ENCODE data around the gene RENBP.

Gene RENBP

GRCh38 chrX:153932220-153932915 lies 12.1 kb downstream of the RENBP start:
- Histone ChIP-seq H3K9ac (ENCODE audit: low read depth, low read length, poor library complexity) (no peak overlapping the region), H4K8ac (ENCODE audit: low read depth, low read length) (no peak overlapping the region), H2AFZ (ENCODE audit: low read length) (no peak overlapping the region), H3K27ac (replicated peaks; ENCODE audit: low read length) (no peak overlapping the region), H3K27me3 (ENCODE audit: control insufficient read depth in 3 of 3, insufficient read depth in 3 of 3, low read depth in 1 of 3, low read length in 3 of 3) (peaks cover 0 to 26% (median 0%) of the 10 kb centered on the region in 3 experiments), H3K4me2 (ENCODE audit: insufficient read depth, low read length, poor library complexity, severe bottlenecking) (no peak overlapping the region), H3K4ac (ENCODE audit: low read length) (no peak overlapping the region), H3K4me1 (ENCODE audit: control insufficient read depth in 2 of 2, insufficient read depth in 1 of 2, low read depth in 1 of 2, low read length in 2 of 2) (peaks cover 0 to 4% of the 10 kb centered on the region in 2 donors), H3K9me3 (replicated peaks in 1 of 2; ENCODE audit: control insufficient read depth in 2 of 2, insufficient read depth in 1 of 2, low read depth in 1 of 2, low read length in 2 of 2) (no peaks in the 10 kb centered on the region), H3K36me3 (replicated peaks in 1 of 2; ENCODE audit: control insufficient read depth in 2 of 2, insufficient read depth in 2 of 2, low read length in 2 of 2) (peaks cover 10 to 41% of the 10 kb centered on the region in 2 donors), H3K14ac (ENCODE audit: low read length) (no peak overlapping the region), H4K91ac (ENCODE audit: low read depth, low read length, poor library complexity) (no peak overlapping the region), H3K18ac (ENCODE audit: low read length) (no peak overlapping the region), H2BK120ac (ENCODE audit: low read depth, low read length) (no peak overlapping the region), H2BK12ac (ENCODE audit: low read length) (no peak overlapping the region), H2AK5ac (ENCODE audit: low read depth, low read length) (no peak overlapping the region), H3K79me1 (ENCODE audit: low read depth, low read length) (peaks cover 6% of the 10 kb centered on the region), H3K4me3 (ENCODE audit: low read length in 2 of 2) (no peak overlapping the region), H2BK15ac (ENCODE audit: low read length) (no peak overlapping the region), H2BK5ac (ENCODE audit: low read length) (no peak overlapping the region), H3K23ac (ENCODE audit: low read depth, low read length, poor library complexity) (no peak overlapping the region)
- no peak for DNase-seq (ENCODE audit: low spot score)
- WGBS, 2 donors (ENCODE audit: extremely low coverage in 2 of 2, insufficient read length in 2 of 2, insufficient replicate concordance in 1 of 2), result no CpG with 5 or more reads among the region's 13 CpGs

- H2BK15ac ChIP-seq (ENCODE audit: low read length), result no peak overlapping the region
- DNase-seq (ENCODE audit: low spot score), result no peak
These were observed 12.7 kb downstream of the RENBP start for GRCh38 chrX:153931748-153932147.

GRCh38 chrX:153931151-153931550 lies 13.3 kb downstream of the RENBP start:
- H3K9ac ChIP-seq (ENCODE audit: low read depth, low read length, poor library complexity), result no peak overlapping the region
- no peak overlapping the region for H2BK15ac ChIP-seq (ENCODE audit: low read length)
- no peaks in the 10 kb centered on the region for H3K9me3 ChIP-seq (replicated peaks in 1 of 2; ENCODE audit: control insufficient read depth in 2 of 2, insufficient read depth in 1 of 2, low read depth in 1 of 2, low read length in 2 of 2)
- H3K14ac ChIP-seq (ENCODE audit: low read length), result no peak overlapping the region
- no peak overlapping the region for H3K4me2 ChIP-seq (ENCODE audit: insufficient read depth, low read length, poor library complexity, severe bottlenecking)
- H3K4me1 ChIP-seq (ENCODE audit: control insufficient read depth in 2 of 2, insufficient read depth in 1 of 2, low read depth in 1 of 2, low read length in 2 of 2), result peaks cover 8 to 13% of the 10 kb centered on the region in 2 donors
- H3K4ac ChIP-seq (ENCODE audit: low read length), result no peak overlapping the region
- no peak overlapping the region for H4K91ac ChIP-seq (ENCODE audit: low read depth, low read length, poor library complexity)
- peaks cover 6% of the 10 kb centered on the region for H3K79me1 ChIP-seq (ENCODE audit: low read depth, low read length)
- H3K4me3 ChIP-seq (ENCODE audit: low read length in 2 of 2), result no peak overlapping the region
- no peak overlapping the region for H2BK5ac ChIP-seq (ENCODE audit: low read length)
- no CpG with 5 or more reads among the region's 8 CpGs for WGBS, 2 donors (ENCODE audit: extremely low coverage in 2 of 2, insufficient read length in 2 of 2, insufficient replicate concordance in 1 of 2)
- H2AK5ac ChIP-seq (ENCODE audit: low read depth, low read length), result no peak overlapping the region
- H3K23ac ChIP-seq (ENCODE audit: low read depth, low read length, poor library complexity), result no peak overlapping the region
- H2BK120ac ChIP-seq (ENCODE audit: low read depth, low read length), result no peak overlapping the region
- peaks cover 10 to 41% of the 10 kb centered on the region in 2 donors for H3K36me3 ChIP-seq (replicated peaks in 1 of 2; ENCODE audit: control insufficient read depth in 2 of 2, insufficient read depth in 2 of 2, low read length in 2 of 2)
- no peak overlapping the region for H2AFZ ChIP-seq (ENCODE audit: low read length)
- no peak overlapping the region for H4K8ac ChIP-seq (ENCODE audit: low read depth, low read length)
- H2BK12ac ChIP-seq (ENCODE audit: low read length), result no peak overlapping the region
- no peak overlapping the region for H3K27ac ChIP-seq (replicated peaks; ENCODE audit: low read length)
- H3K18ac ChIP-seq (ENCODE audit: low read length), result no peak overlapping the region
- peaks cover 0 to 26% (median 0%) of the 10 kb centered on the region in 3 experiments for H3K27me3 ChIP-seq (ENCODE audit: control insufficient read depth in 3 of 3, insufficient read depth in 3 of 3, low read depth in 1 of 3, low read length in 3 of 3)
- DNase-seq (ENCODE audit: low spot score), result no peak

More at GRCh38 chrX:153931748-153932147, 12.7 kb downstream of the RENBP start:
- Histone ChIP-seq H2BK120ac (ENCODE audit: low read depth, low read length) (no peak overlapping the region), H2BK5ac (ENCODE audit: low read length) (no peak overlapping the region), H3K4me1 (ENCODE audit: control insufficient read depth in 2 of 2, insufficient read depth in 1 of 2, low read depth in 1 of 2, low read length in 2 of 2) (peaks cover 3 to 9% of the 10 kb centered on the region in 2 donors), H3K79me1 (ENCODE audit: low read depth, low read length) (peaks cover 6% of the 10 kb centered on the region), H3K18ac (ENCODE audit: low read length) (no peak overlapping the region), H3K9ac (ENCODE audit: low read depth, low read length, poor library complexity) (no peak overlapping the region), H3K36me3 (replicated peaks in 1 of 2; ENCODE audit: control insufficient read depth in 2 of 2, insufficient read depth in 2 of 2, low read length in 2 of 2) (peaks cover 10 to 41% of the 10 kb centered on the region in 2 donors), H3K27ac (replicated peaks; ENCODE audit: low read length) (no peak overlapping the region), H3K4ac (ENCODE audit: low read length) (no peak overlapping the region), H3K27me3 (ENCODE audit: control insufficient read depth in 3 of 3, insufficient read depth in 3 of 3, low read depth in 1 of 3, low read length in 3 of 3) (peaks cover 0 to 26% (median 0%) of the 10 kb centered on the region in 3 experiments), H3K4me3 (ENCODE audit: low read length in 2 of 2) (no peak overlapping the region), H2AK5ac (ENCODE audit: low read depth, low read length) (no peak overlapping the region), H3K23ac (ENCODE audit: low read depth, low read length, poor library complexity) (no peak overlapping the region), H3K14ac (ENCODE audit: low read length) (no peak overlapping the region), H3K4me2 (ENCODE audit: insufficient read depth, low read length, poor library complexity, severe bottlenecking) (no peak overlapping the region), H4K91ac (ENCODE audit: low read depth, low read length, poor library complexity) (no peak overlapping the region), H2BK12ac (ENCODE audit: low read length) (no peak overlapping the region), H4K8ac (ENCODE audit: low read depth, low read length) (no peak overlapping the region), H3K9me3 (replicated peaks in 1 of 2; ENCODE audit: control insufficient read depth in 2 of 2, insufficient read depth in 1 of 2, low read depth in 1 of 2, low read length in 2 of 2) (no peaks in the 10 kb centered on the region), H2AFZ (ENCODE audit: low read length) (no peak overlapping the region)
- WGBS, 2 donors (ENCODE audit: extremely low coverage in 2 of 2, insufficient read length in 2 of 2, insufficient replicate concordance in 1 of 2), result no CpG with 5 or more reads among the region's 13 CpGs

- no peak overlapping the region for H3K14ac ChIP-seq (ENCODE audit: low read length)
- no peak overlapping the region for H4K91ac ChIP-seq (ENCODE audit: low read depth, low read length, poor library complexity)
- no peak overlapping the region for H3K4me3 ChIP-seq (ENCODE audit: low read length in 2 of 2)
- no peaks in the 10 kb centered on the region for H3K9me3 ChIP-seq (replicated peaks in 1 of 2; ENCODE audit: control insufficient read depth in 2 of 2, insufficient read depth in 1 of 2, low read depth in 1 of 2, low read length in 2 of 2)
- H2BK15ac ChIP-seq (ENCODE audit: low read length), result no peak overlapping the region
- WGBS, 2 donors (ENCODE audit: extremely low coverage in 2 of 2, insufficient read length in 2 of 2, insufficient replicate concordance in 1 of 2), result no CpG with 5 or more reads among the region's 31 CpGs
- no peak overlapping the region for H2BK120ac ChIP-seq (ENCODE audit: low read depth, low read length)
- no peak overlapping the region for H3K23ac ChIP-seq (ENCODE audit: low read depth, low read length, poor library complexity)
- no peak overlapping the region for H3K9ac ChIP-seq (ENCODE audit: low read depth, low read length, poor library complexity)
- H2BK12ac ChIP-seq (ENCODE audit: low read length), result no peak overlapping the region
- H3K18ac ChIP-seq (ENCODE audit: low read length), result no peak overlapping the region
- H3K27me3 ChIP-seq (ENCODE audit: control insufficient read depth in 3 of 3, insufficient read depth in 3 of 3, low read depth in 1 of 3, low read length in 3 of 3), result peaks cover 0 to 26% (median 5%) of the 10 kb centered on the region in 3 experiments
- no peak for DNase-seq (ENCODE audit: low spot score)
- peaks cover 8 to 13% of the 10 kb centered on the region in 2 donors for H3K4me1 ChIP-seq (ENCODE audit: control insufficient read depth in 2 of 2, insufficient read depth in 1 of 2, low read depth in 1 of 2, low read length in 2 of 2)
- H3K4ac ChIP-seq (ENCODE audit: low read length), result no peak overlapping the region
- peaks cover 10 to 41% of the 10 kb centered on the region in 2 donors for H3K36me3 ChIP-seq (replicated peaks in 1 of 2; ENCODE audit: control insufficient read depth in 2 of 2, insufficient read depth in 2 of 2, low read length in 2 of 2)
- no peak overlapping the region for H3K4me2 ChIP-seq (ENCODE audit: insufficient read depth, low read length, poor library complexity, severe bottlenecking)
- H4K8ac ChIP-seq (ENCODE audit: low read depth, low read length), result no peak overlapping the region
- no peak overlapping the region for H2AK5ac ChIP-seq (ENCODE audit: low read depth, low read length)
- no peak overlapping the region for H2BK5ac ChIP-seq (ENCODE audit: low read length)
- H2AFZ ChIP-seq (ENCODE audit: low read length), result no peak overlapping the region
- no peak overlapping the region for H3K27ac ChIP-seq (replicated peaks; ENCODE audit: low read length)
- peaks cover 6% of the 10 kb centered on the region for H3K79me1 ChIP-seq (ENCODE audit: low read depth, low read length)
These were observed 14.2 kb downstream of the RENBP start for GRCh38 chrX:153930011-153930910.

Measured in neuronal stem cell (in vitro differentiated cells).